AG20443 (cell line): ENCODE results near the gene CCNL1.
"Not testable (repeated sequence)": the region's sequence is repeated elsewhere in the genome, so short reads cannot be mapped to it uniquely, and the experiment has no call there.

Source experiments
- DNase-seq: peaks from one replicate; pipeline ENCODE4 v3.0.0; 2012; ENCODE audit warnings: low spot score, mixed read lengths

CCNL1 gene

GRCh38 chr3:157103280-157103679, 56.7 kb downstream of the CCNL1 start:
- DNase-seq, result no peak

GRCh38 chr3:157102595-157102994, 57.4 kb downstream of the CCNL1 start:
- DNase-seq, result not testable (repeated sequence)

- DNase-seq, result no peak
These were observed 57.8 kb downstream of the CCNL1 start for GRCh38 chr3:157102098-157102497.

GRCh38 chr3:157101486-157101885, 58.5 kb downstream of the CCNL1 start:
- DNase-seq, result no peak

GRCh38 chr3:157100608-157101396, 59.1 kb downstream of the CCNL1 start:
- no peak for DNase-seq

GRCh38 chr3:157100096-157100477, 59.9 kb downstream of the CCNL1 start:
- no peak for DNase-seq

- no peak for DNase-seq
These were observed 60.4 kb downstream of the CCNL1 start for GRCh38 chr3:157099326-157100095.

- peak; percentile 73 for DNase-seq
These were observed 61.1 kb downstream of the CCNL1 start for GRCh38 chr3:157098823-157099185.

- DNase-seq, result peak; percentile 53
These were observed 61.7 kb downstream of the CCNL1 start for GRCh38 chr3:157098121-157098822.
